Kidney epithelial cell (primary cell): ENCODE results near the gene FMN1. TPM values are rescaled to one million over a fixed set of nuclear protein-coding genes. Genes with fewer than 3 reads are reported as not detected.

Experiments used
- DNase-seq: peaks from one replicate; pipeline ENCODE4 v3.0.0-alpha.2; 2010; ENCODE audit warnings: low read depth
- H3K27me3 ChIP-seq: 2 replicates; pipeline ENCODE4 v1.6.0; 2011; ENCODE audit warnings: low read length; ENCODE audit not compliant: control insufficient read depth, insufficient read depth
- H3K36me3 ChIP-seq: 2 replicates; pipeline ENCODE4 v1.5.1; 2011; ENCODE audit warnings: low read length; ENCODE audit not compliant: control insufficient read depth, insufficient read depth
- H3K4me3 ChIP-seq: 2 replicates; pipeline ENCODE4 v1.5.1; 2011; ENCODE audit warnings: low read depth, mild to moderate bottlenecking, control low read depth, low read length
- CTCF ChIP-seq: IDR thresholded peaks from 2 replicates; pipeline ENCODE4 v1.5.1; 2011; ENCODE audit warnings: mild to moderate bottlenecking, moderate library complexity, low read length, control low read depth, inconsistent platforms; ENCODE audit not compliant: insufficient read depth, poor library complexity, severe bottlenecking
- total RNA-seq: library from RNA; depleted of rRNA; stranded (reverse); fragments of >200 nt; gene quantifications from 2 replicates; pipeline ENCODE4 v1.2.3, GENCODE V29; 2015

FMN1 gene
- total RNA-seq, 1 donor from 2014 or later = 4.5 TPM

- TF ChIP-seq CTCF = no peak
- DNase-seq = no peak
- H3K36me3 ChIP-seq = no peaks in the 10 kb centered on the region
- no peak overlapping the region for H3K4me3 ChIP-seq
- H3K27me3 ChIP-seq = no peaks in the 10 kb centered on the region
These were observed 11.6 kb downstream of the FMN1 start for GRCh38 chr15:33182926-33183325.

- Histone ChIP-seq H3K4me3 (no peak overlapping the region), H3K27me3 (no peaks in the 10 kb centered on the region), H3K36me3 (no peaks in the 10 kb centered on the region)
- no peak for DNase-seq
- TF ChIP-seq CTCF = no peak
These were observed 12.1 kb downstream of the FMN1 start for GRCh38 chr15:33182278-33182905.

GRCh38 chr15:33179874-33180273, 14.6 kb downstream of the FMN1 start:
- Histone ChIP-seq H3K4me3 (no peak overlapping the region), H3K27me3 (no peaks in the 10 kb centered on the region), H3K36me3 (no peaks in the 10 kb centered on the region)
- DNase-seq = no peak
- no peak for TF ChIP-seq CTCF

GRCh38 chr15:33171202-33171601, 23.3 kb downstream of the FMN1 start:
- no peaks in the 10 kb centered on the region for H3K36me3 ChIP-seq
- H3K4me3 ChIP-seq = no peak overlapping the region
- no peak for TF ChIP-seq CTCF
- DNase-seq = no peak
- H3K27me3 ChIP-seq = no peaks in the 10 kb centered on the region

- H3K4me3 ChIP-seq = no peak overlapping the region
- TF ChIP-seq CTCF = no peak
- H3K27me3 ChIP-seq = no peaks in the 10 kb centered on the region
- H3K36me3 ChIP-seq = no peaks in the 10 kb centered on the region
- DNase-seq = no peak
These were observed 24.9 kb downstream of the FMN1 start for GRCh38 chr15:33169625-33170024.

- H3K4me3 ChIP-seq = no peak overlapping the region
- no peaks in the 10 kb centered on the region for H3K27me3 ChIP-seq
- no peaks in the 10 kb centered on the region for H3K36me3 ChIP-seq
- no peak for DNase-seq
- TF ChIP-seq CTCF = no peak
These were observed 26.1 kb downstream of the FMN1 start for GRCh38 chr15:33168444-33168843.
